RPMI8226 (cell line): Measurements from ENCODE around the gene CSNK2B.

Source experiments
- DNase-seq: peaks from one replicate; pipeline ENCODE4 v3.0.0-alpha.2; 2015

CSNK2B gene

GRCh38 chr6:31639043-31639442, 26.8 kb upstream of the CSNK2B start:
- DNase-seq, result no peak

GRCh38 chr6:31639449-31639861, 26.4 kb upstream of the CSNK2B start:
- no peak for DNase-seq

GRCh38 chr6:31640612-31641011, 25.3 kb upstream of the CSNK2B start:
- DNase-seq, result no peak

- no peak for DNase-seq
Observed at GRCh38 chr6:31641370-31641769, 24.5 kb upstream of the CSNK2B start.

GRCh38 chr6:31642798-31643570, 22.9 kb upstream of the CSNK2B start:
- DNase-seq, result no peak

- no peak for DNase-seq
Observed at GRCh38 chr6:31643818-31644454, 21.9 kb upstream of the CSNK2B start.

GRCh38 chr6:31645325-31645724, 20.6 kb upstream of the CSNK2B start:
- DNase-seq, result no peak

GRCh38 chr6:31651602-31652191, 14.2 kb upstream of the CSNK2B start:
- peak; percentile 66 for DNase-seq

- DNase-seq, result peak; percentile 93
Observed at GRCh38 chr6:31652925-31653724, 12.8 kb upstream of the CSNK2B start.

- DNase-seq, result no peak
Observed at GRCh38 chr6:31654574-31655348, 11.1 kb upstream of the CSNK2B start.

GRCh38 chr6:31655349-31656237, 10.3 kb upstream of the CSNK2B start, which contains the start of gene APOM:
Gene APOM (plus strand): TSS chr6:31655894. CDS start chr6:31655967, 73 bp downstream.
- DNase-seq, result no peak

GRCh38 chr6:31657406-31658157, 8.3 kb upstream of the CSNK2B start:
- no peak for DNase-seq

- no peak for DNase-seq
Observed at GRCh38 chr6:31658158-31658688, 7.7 kb upstream of the CSNK2B start.

- no peak for DNase-seq
Observed at GRCh38 chr6:31658983-31659648, 6.8 kb upstream of the CSNK2B start.

- DNase-seq, result peak; percentile 40
Observed at GRCh38 chr6:31659649-31660380, 6.1 kb upstream of the CSNK2B start.

GRCh38 chr6:31660381-31661261, 5.3 kb upstream of the CSNK2B start, which contains the start of gene C6orf47:
Gene C6orf47 (minus strand): TSS chr6:31660778. CDS start chr6:31659947, 831 bp downstream.
- DNase-seq, result peak; percentile 86

- DNase-seq, result no peak
Observed at GRCh38 chr6:31661262-31662123, 4.4 kb upstream of the CSNK2B start.
